Kidney epithelial cell (primary cell): ENCODE data around the gene BIRC5. TPM values are rescaled to one million over a fixed set of nuclear protein-coding genes. Genes with fewer than 3 reads are reported as not detected.
"Not testable (repeated sequence)": the region's sequence is repeated elsewhere in the genome, so short reads cannot be mapped to it uniquely, and the experiment has no call there.

Experiments used
- DNase-seq: peaks from one replicate; pipeline ENCODE4 v3.0.0-alpha.2; 2010; ENCODE audit warnings: low read depth
- H3K27me3 ChIP-seq: 2 replicates; pipeline ENCODE4 v1.6.0; 2011; ENCODE audit warnings: low read length; ENCODE audit not compliant: control insufficient read depth, insufficient read depth
- H3K36me3 ChIP-seq: 2 replicates; pipeline ENCODE4 v1.5.1; 2011; ENCODE audit warnings: low read length; ENCODE audit not compliant: control insufficient read depth, insufficient read depth
- H3K4me3 ChIP-seq: 2 replicates; pipeline ENCODE4 v1.5.1; 2011; ENCODE audit warnings: low read depth, mild to moderate bottlenecking, control low read depth, low read length
- total RNA-seq: library from RNA; depleted of rRNA; stranded (reverse); fragments of >200 nt; gene quantifications from 2 replicates; pipeline ENCODE4 v1.2.3, GENCODE V29; 2015
- TF ChIP-seq, protein P1 (sequence below): IDR thresholded peaks from 2 replicates; pipeline ENCODE4 v1.5.1; 2011; ENCODE audit warnings: mild to moderate bottlenecking, moderate library complexity, low read length, control low read depth, inconsistent platforms; ENCODE audit not compliant: insufficient read depth, poor library complexity, severe bottlenecking

The BIRC5 gene
- total RNA-seq, 1 donor from 2014 or later, result 7.2 TPM

DNA sequence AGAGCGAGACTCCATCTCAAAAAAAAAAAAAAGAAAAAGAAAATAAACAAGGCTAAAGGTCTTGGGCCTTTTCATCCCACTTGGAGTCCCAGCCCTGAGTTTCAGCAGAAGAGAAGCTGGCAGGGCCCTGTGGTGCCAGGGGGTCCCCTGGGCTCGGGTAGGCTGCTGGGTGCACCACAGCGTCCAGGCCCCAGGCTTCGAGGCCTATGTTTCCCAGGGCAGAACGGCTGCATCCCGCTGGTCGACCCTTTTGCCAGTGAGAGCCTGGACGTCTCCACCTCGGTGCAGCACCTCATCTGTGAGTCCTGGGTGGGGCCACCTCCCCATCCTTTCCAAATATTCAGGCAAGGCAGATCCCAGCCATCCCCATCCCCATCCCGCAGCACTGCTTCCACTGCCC lies 19.6 kb downstream of the BIRC5 start:
- no peak overlapping the region for H3K4me3 ChIP-seq
- H3K36me3 ChIP-seq, result no peaks in the 10 kb centered on the region
- TF ChIP-seq, protein P1, sequence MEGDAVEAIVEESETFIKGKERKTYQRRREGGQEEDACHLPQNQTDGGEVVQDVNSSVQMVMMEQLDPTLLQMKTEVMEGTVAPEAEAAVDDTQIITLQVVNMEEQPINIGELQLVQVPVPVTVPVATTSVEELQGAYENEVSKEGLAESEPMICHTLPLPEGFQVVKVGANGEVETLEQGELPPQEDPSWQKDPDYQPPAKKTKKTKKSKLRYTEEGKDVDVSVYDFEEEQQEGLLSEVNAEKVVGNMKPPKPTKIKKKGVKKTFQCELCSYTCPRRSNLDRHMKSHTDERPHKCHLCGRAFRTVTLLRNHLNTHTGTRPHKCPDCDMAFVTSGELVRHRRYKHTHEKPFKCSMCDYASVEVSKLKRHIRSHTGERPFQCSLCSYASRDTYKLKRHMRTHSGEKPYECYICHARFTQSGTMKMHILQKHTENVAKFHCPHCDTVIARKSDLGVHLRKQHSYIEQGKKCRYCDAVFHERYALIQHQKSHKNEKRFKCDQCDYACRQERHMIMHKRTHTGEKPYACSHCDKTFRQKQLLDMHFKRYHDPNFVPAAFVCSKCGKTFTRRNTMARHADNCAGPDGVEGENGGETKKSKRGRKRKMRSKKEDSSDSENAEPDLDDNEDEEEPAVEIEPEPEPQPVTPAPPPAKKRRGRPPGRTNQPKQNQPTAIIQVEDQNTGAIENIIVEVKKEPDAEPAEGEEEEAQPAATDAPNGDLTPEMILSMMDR, result no peak
- no peak for DNase-seq
- peaks cover 29% of the 10 kb centered on the region for H3K27me3 ChIP-seq

DNA sequence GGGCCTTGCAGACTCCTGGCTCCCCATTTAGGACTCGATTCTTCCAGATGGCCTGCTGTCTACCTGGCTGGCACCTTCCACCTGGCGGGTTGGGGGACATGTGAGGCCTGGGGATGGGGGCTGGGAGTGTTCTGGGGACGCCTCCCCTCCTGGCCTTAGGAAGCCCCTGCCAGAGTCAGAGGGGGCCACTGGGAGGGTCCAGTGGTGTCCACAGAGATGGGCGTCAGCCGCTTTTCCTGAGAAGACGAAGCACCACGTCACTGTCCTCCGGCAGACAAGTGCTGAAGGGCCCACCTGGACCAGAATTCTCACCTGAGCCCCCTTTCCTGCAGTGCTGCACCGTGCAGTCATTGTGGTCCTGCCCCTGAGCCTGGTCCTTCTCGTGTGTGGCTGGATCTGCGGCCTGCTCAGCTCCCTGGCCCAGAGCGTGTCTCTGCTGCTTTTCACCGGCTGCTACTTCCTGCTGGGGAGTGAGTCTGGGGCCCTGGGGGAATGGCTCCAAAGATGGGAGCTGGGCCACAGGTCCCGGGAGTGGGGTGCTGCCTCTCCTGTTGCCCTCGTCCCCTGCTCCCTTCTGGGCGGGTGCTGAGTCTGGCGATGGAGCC lies 20.3 kb downstream of the BIRC5 start:
- Histone ChIP-seq H3K36me3 (no peaks in the 10 kb centered on the region), H3K4me3 (no peak overlapping the region), H3K27me3 (peaks cover 30% of the 10 kb centered on the region)
- DNase-seq, result no peak
- TF ChIP-seq, protein P1, result no peak

DNA sequence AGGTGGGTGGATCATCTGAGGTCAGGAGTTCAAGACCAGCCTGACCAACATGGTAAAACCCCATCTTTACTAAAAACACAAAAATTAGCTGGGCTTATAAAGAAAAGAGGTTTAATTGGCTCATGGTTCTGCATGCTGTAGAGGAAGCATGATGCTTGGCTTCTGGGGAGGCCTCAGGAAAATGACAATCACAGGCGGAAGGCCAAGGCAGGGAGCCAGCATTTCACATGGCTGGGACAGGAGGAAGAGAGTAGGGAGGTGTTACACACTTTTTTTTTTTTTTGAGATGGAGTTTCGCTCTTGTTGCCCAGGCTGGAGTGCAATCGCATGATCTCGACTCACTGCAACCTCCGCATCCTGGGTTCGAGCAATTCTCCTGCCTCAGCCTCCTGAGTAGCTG lies 21.0 kb downstream of the BIRC5 start:
- not testable (repeated sequence) for DNase-seq, H3K4me3 ChIP-seq, H3K36me3 ChIP-seq
- peaks cover 30% of the 10 kb centered on the region for H3K27me3 ChIP-seq

DNA sequence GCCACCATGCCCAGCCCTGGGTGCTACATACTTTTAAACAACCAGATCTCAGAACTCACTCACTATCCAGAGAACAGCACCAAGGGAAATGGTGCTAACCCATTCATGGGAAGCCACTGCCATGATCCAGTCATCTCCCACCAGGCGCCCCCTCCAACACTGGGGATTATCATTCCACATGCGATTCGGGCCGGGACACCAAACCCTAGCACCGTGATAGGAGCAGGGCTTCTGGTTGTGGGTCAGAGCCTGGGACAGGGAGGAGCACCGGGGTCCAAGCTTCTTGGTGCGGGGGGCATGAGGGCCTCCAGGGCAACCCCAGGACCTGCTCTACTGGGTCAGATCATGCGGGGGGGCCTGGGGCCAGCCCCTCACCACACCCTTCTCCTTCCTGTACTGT lies 21.8 kb downstream of the BIRC5 start:
- Histone ChIP-seq H3K36me3 (no peaks in the 10 kb centered on the region), H3K27me3 (peaks cover 23% of the 10 kb centered on the region), H3K4me3 (no peak overlapping the region)
- DNase-seq, result no peak
- TF ChIP-seq, protein P1, result no peak

DNA sequence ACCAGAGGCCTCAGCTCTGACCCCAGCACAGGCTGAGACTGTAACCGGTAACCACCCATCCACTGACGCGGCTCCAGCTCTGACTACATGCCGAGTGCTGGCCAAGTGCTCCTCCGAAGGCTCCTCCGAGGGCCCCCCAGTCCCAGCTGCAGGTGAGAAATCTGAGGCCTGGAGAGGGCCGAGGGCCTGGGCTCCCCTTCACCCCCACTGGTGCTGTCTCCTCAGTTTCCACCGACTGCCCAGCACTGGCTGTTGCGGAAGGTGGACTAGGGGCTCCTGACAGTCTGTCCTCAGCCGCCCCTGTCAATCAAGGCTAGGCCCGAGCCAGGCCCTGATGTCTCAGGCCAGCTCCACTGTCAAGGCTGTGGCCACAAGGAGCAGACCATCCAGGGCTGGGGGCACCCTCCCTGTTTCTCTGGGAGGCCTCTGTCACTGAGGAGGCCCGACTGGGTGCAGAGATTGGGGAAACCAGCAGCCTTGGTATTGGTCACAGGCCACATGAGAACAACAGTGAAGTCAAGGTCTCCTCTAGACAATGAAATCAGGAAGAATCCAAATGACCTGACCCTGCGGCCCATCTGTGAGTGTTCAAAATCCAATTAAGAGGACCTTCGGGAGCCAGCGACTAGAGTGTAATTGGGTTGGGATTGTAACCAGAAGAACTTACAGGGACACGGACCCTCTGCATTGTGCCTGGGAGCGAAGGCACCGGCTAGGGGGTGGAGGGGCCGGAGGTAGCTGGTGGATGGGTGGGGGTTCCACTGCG lies 22.5 kb downstream of the BIRC5 start:
- peaks cover 16% of the 10 kb centered on the region for H3K27me3 ChIP-seq
- TF ChIP-seq, protein P1, result no peak
- H3K36me3 ChIP-seq, result no peaks in the 10 kb centered on the region
- no peak overlapping the region for H3K4me3 ChIP-seq
- DNase-seq, result no peak

DNA sequence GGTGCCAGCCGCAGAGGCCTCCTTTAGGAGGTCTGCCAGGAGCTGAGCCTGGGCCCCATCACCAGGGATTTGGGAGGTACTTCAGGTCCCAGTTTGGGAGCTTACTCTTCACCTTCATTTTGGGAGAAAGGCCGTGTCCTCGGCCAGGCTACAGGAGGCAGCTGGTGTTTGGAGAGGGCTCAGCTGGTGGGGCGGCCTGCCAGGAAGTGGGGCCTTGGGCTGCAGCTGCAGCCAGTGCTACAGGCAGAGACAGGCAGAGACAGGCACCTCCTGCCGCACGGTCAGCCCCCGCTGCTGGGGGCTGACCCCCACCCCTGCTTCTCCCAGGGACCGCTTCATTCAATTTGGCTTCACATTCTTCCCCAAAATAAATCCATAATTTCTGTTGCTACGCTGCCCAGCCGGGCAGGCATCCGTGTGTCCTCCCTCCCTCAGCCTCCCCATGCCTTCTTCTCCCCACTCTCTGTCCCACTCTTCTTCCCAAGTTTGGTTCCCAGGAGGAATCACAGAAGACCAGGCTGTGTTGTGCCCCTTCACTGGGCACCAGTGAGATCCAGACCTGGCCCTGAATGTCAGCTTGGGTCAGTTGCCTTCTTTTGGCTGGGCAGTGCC lies 23.5 kb downstream of the BIRC5 start:
- no peak for DNase-seq
- peaks cover 8% of the 10 kb centered on the region for H3K27me3 ChIP-seq
- H3K36me3 ChIP-seq, result no peaks in the 10 kb centered on the region

More for the DNA sequence above, 23.5 kb downstream of the BIRC5 start:
- no peak overlapping the region for H3K4me3 ChIP-seq
- TF ChIP-seq, protein P1, result no peak
